ENCODE results near the gene FBH1. TPM values are rescaled to one million over a fixed set of nuclear protein-coding genes. Genes with fewer than 3 reads are reported as not detected.
A peak's percentile ranks its signal among the peaks of the same experiment; 100 is the strongest.

The FBH1 gene
- total RNA-seq, 1 experiment from 2014 or later = 84.0 TPM

DNA sequence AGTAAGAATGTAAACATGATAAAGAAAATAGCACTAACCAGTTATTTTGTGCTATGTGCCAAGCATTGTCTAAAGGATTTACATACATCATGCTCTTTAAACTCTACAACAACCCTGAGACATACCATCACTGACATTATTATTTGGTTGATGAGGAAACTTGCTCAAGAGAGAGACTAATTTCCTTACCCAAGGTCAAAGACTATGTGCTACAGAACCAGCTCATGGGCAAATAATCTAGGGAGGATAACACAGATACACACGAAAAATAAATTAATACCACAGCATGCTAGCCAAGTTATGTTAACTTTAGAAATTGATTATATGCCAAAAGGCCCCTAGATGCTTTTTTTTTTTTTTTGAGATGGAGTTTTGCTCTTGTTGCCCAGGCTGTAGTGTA, 3.0 kb upstream of the FBH1 start:
- no peak overlapping the region for H3K27ac ChIP-seq (ENCODE audit: low read depth, low read length, poor library complexity, severe bottlenecking)
- BruUV-seq (replicated peaks) = TSS peak; percentile 21
- no peaks in the 10 kb centered on the region for H3K27me3 ChIP-seq (replicated peaks; ENCODE audit: insufficient read depth, low read depth, low read length, poor library complexity)
- ChIA-PET CTCF (no interaction called here), POLR2A (ENCODE audit: low non-redundant PET) (no interaction called here)
- peaks cover 11% of the 10 kb centered on the region for H3K4me1 ChIP-seq (ENCODE audit: insufficient read depth, low read length, poor library complexity, severe bottlenecking)
- H3K9me3 ChIP-seq (ENCODE audit: low read depth, low read length, poor library complexity, severe bottlenecking) = no peaks in the 10 kb centered on the region
- no peak for DNase-seq (ENCODE audit: low spot score)
- TF ChIP-seq, protein P1, sequence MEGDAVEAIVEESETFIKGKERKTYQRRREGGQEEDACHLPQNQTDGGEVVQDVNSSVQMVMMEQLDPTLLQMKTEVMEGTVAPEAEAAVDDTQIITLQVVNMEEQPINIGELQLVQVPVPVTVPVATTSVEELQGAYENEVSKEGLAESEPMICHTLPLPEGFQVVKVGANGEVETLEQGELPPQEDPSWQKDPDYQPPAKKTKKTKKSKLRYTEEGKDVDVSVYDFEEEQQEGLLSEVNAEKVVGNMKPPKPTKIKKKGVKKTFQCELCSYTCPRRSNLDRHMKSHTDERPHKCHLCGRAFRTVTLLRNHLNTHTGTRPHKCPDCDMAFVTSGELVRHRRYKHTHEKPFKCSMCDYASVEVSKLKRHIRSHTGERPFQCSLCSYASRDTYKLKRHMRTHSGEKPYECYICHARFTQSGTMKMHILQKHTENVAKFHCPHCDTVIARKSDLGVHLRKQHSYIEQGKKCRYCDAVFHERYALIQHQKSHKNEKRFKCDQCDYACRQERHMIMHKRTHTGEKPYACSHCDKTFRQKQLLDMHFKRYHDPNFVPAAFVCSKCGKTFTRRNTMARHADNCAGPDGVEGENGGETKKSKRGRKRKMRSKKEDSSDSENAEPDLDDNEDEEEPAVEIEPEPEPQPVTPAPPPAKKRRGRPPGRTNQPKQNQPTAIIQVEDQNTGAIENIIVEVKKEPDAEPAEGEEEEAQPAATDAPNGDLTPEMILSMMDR (conservative IDR thresholded peaks at IDR 0.05; ENCODE audit: low read depth, low read length) = no peak
- intact Hi-C loops (cut with micrococcal nuclease; ENCODE audit: unreplicated experiment) = no loop called here
- peaks cover 53% of the 10 kb centered on the region for H3K36me3 ChIP-seq (ENCODE audit: insufficient read depth, low read length, poor library complexity, severe bottlenecking)
- no peak overlapping the region for H3K4me3 ChIP-seq (ENCODE audit: low read depth, low read length, poor library complexity, severe bottlenecking)

GRCh38 chr10:5887641-5888040, 2.4 kb upstream of the FBH1 start:
- Histone ChIP-seq H3K4me1 (ENCODE audit: insufficient read depth, low read length, poor library complexity, severe bottlenecking) (peaks cover 11% of the 10 kb centered on the region), H3K36me3 (ENCODE audit: insufficient read depth, low read length, poor library complexity, severe bottlenecking) (peaks cover 51% of the 10 kb centered on the region), H3K27me3 (replicated peaks; ENCODE audit: insufficient read depth, low read depth, low read length, poor library complexity) (no peaks in the 10 kb centered on the region), H3K27ac (ENCODE audit: low read depth, low read length, poor library complexity, severe bottlenecking) (no peak overlapping the region), H3K4me3 (ENCODE audit: low read depth, low read length, poor library complexity, severe bottlenecking) (no peak overlapping the region), H3K9me3 (ENCODE audit: low read depth, low read length, poor library complexity, severe bottlenecking) (no peaks in the 10 kb centered on the region)
- no peak for TF ChIP-seq EZH2 (IDR thresholded peaks at IDR 0.05; ENCODE audit: borderline replicate concordance, low read depth, low read length, poor library complexity, severe bottlenecking)
- TF ChIP-seq, protein P1 (conservative IDR thresholded peaks at IDR 0.05; ENCODE audit: low read depth, low read length) = no peak
- no TSS peak for BruUV-seq (replicated peaks)
- POLR2A ChIA-PET (ENCODE audit: low non-redundant PET) = no interaction called here
- CTCF ChIA-PET = no interaction called here
- intact Hi-C loops (cut with micrococcal nuclease; ENCODE audit: unreplicated experiment) = no loop called here
- DNase-seq (ENCODE audit: low spot score) = no peak

DNA sequence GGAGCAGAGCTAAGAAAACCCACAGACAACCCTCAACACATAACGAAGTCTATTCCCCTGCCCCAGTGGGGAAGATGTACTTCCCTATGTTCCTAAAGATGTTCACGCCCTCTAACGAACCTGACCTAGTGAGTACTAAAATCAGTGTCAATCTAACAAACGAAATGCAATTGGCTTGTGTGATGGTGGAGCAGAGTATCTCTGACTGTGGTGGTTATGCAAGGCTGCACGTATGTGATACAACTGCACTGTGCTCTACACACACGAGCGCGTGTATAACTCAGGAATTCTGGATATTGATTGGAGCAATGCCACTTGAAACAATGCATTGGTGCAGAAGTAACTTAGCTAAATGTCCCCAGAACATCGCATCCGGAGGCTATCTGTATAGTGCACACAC, 1.7 kb upstream of the FBH1 start:
- DNase-seq (ENCODE audit: low spot score) = no peak
- intact Hi-C loops (cut with micrococcal nuclease; ENCODE audit: unreplicated experiment) = no loop called here
- CTCF ChIA-PET = no interaction called here

More for the DNA sequence above, 1.7 kb upstream of the FBH1 start:
- no peak for TF ChIP-seq EZH2 (IDR thresholded peaks at IDR 0.05; ENCODE audit: borderline replicate concordance, low read depth, low read length, poor library complexity, severe bottlenecking)
- TF ChIP-seq, protein P1 (conservative IDR thresholded peaks at IDR 0.05; ENCODE audit: low read depth, low read length) = no peak
- Histone ChIP-seq H3K36me3 (ENCODE audit: insufficient read depth, low read length, poor library complexity, severe bottlenecking) (peaks cover 45% of the 10 kb centered on the region), H3K27me3 (replicated peaks; ENCODE audit: insufficient read depth, low read depth, low read length, poor library complexity) (no peaks in the 10 kb centered on the region), H3K4me1 (ENCODE audit: insufficient read depth, low read length, poor library complexity, severe bottlenecking) (peaks cover 11% of the 10 kb centered on the region), H3K4me3 (ENCODE audit: low read depth, low read length, poor library complexity, severe bottlenecking) (peak overlapping the region; percentile 94), H3K9me3 (ENCODE audit: low read depth, low read length, poor library complexity, severe bottlenecking) (no peaks in the 10 kb centered on the region), H3K27ac (ENCODE audit: low read depth, low read length, poor library complexity, severe bottlenecking) (peak overlapping the region; percentile 91)
- BruUV-seq (replicated peaks) = no TSS peak
- POLR2A ChIA-PET (ENCODE audit: low non-redundant PET) = no interaction called here
